AG10803 (cell line): ENCODE results near the gene PSMB7.

ENCODE experiments used
- DNase-seq: peaks from one replicate; pipeline ENCODE4 v3.0.0; 2010; ENCODE audit warnings: low read depth
- H3K4me3 ChIP-seq: 2 replicates; pipeline ENCODE4 v1.5.1; 2011; ENCODE audit warnings: mild to moderate bottlenecking, low read length, control low read depth
- TF ChIP-seq, protein P1 (sequence below): conservative IDR thresholded peaks from 2 replicates; pipeline ENCODE4 v1.5.1; 2011; ENCODE audit warnings: mild to moderate bottlenecking, low read length, control low read depth, inconsistent platforms

Gene PSMB7

DNA sequence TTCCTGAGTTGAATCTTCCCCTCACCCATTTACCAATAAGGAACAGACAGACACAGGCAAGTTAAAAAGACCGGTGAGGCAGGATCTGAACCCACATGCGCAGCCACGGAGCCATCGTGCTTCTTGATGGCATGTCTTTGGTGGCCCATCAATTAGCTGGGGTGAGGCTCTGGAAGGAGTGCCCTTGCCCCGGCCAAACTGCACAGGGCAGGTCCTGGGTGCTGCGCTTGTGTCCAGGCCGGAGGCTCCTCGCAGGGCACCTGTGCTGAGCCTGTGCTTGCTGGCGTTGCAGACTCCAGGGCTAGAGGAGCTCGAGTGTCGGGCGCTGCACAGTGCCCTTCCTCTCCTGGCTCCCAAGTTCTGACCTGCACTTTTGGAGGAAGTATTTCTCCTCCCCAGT lies 66.4 kb downstream of the PSMB7 start:
- no peak for DNase-seq
- TF ChIP-seq, protein P1, sequence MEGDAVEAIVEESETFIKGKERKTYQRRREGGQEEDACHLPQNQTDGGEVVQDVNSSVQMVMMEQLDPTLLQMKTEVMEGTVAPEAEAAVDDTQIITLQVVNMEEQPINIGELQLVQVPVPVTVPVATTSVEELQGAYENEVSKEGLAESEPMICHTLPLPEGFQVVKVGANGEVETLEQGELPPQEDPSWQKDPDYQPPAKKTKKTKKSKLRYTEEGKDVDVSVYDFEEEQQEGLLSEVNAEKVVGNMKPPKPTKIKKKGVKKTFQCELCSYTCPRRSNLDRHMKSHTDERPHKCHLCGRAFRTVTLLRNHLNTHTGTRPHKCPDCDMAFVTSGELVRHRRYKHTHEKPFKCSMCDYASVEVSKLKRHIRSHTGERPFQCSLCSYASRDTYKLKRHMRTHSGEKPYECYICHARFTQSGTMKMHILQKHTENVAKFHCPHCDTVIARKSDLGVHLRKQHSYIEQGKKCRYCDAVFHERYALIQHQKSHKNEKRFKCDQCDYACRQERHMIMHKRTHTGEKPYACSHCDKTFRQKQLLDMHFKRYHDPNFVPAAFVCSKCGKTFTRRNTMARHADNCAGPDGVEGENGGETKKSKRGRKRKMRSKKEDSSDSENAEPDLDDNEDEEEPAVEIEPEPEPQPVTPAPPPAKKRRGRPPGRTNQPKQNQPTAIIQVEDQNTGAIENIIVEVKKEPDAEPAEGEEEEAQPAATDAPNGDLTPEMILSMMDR = no peak
- no peak overlapping the region for H3K4me3 ChIP-seq

DNA sequence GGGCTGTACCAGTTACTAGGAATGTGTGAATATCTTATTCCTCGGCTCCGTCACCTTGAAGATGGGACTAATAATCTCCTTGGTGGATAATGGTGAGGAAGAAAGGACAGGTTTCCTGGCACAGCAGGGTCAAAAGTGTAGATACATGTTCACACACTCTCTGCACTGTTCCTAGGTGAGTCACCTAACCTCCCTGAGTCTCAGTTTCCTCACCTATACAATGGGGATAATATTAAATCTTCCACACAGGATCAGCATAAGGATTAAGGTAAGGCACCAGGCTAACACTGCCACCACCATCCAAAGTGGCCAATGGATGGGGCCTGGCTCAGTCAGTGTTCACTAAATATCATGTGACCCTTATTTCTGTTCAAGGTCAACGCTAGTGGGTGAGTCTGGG lies 66.9 kb downstream of the PSMB7 start:
- H3K4me3 ChIP-seq = no peak overlapping the region
- no peak for DNase-seq
- TF ChIP-seq, protein P1 = no peak

DNA sequence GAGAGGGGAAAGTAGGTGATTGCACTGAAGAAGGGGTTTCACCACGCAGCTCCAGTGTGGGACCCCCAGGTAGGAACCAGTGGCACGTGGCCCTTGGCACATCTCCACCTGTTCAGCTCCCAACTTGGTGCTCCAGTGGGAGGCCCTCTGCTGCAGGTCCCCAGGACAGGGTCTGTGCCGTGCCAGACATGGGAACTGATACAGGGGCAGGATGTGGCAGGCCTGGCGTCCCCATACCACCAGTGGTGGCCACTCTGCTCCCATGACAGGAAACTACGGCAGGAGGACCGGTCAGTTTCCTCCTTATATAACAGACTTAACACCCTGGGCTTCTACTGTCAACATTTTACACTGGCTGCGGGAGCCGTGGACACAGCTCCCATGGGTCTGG lies 67.3 kb downstream of the PSMB7 start:
- DNase-seq = no peak
- no peak overlapping the region for H3K4me3 ChIP-seq
- TF ChIP-seq, protein P1 = no peak

DNA sequence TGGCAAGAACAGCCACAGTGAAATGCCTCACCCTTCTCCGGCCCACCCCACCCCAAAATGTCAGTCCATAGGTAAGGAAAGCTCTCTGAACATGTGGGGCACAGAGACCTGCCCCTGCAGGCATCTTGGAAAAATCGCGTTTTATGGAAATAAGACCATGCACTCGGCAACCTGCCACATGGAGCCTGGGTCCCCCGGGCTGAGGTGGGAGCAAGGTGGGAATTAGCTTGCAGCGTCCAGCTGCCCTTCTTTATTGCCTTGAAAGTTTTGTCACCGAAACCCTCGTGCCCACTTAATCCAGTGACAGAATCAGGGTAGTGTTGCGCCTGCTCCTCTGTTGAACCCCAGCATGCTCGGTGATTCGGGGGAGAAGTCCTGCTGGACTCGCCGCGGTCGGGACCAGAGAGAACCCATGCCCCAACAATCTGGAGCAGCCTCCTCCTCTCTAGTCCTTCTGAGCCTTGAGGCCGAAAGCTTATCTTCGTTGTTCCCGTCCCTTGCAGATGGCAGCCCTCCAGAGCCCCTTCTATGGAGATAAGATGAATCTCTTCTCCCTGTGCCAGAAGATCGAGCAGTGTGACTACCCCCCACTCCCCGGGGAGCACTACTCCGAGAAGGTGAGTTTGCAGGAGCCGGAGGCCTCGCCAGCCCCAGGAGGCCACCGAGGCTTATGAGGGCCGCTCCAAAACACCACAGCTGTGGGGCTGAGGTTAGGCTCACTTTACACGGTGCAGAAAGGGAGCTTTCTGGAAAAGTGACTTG lies 67.9 kb downstream of the PSMB7 start:
- TF ChIP-seq, protein P1 = no peak
- no peak overlapping the region for H3K4me3 ChIP-seq
- DNase-seq = no peak

DNA sequence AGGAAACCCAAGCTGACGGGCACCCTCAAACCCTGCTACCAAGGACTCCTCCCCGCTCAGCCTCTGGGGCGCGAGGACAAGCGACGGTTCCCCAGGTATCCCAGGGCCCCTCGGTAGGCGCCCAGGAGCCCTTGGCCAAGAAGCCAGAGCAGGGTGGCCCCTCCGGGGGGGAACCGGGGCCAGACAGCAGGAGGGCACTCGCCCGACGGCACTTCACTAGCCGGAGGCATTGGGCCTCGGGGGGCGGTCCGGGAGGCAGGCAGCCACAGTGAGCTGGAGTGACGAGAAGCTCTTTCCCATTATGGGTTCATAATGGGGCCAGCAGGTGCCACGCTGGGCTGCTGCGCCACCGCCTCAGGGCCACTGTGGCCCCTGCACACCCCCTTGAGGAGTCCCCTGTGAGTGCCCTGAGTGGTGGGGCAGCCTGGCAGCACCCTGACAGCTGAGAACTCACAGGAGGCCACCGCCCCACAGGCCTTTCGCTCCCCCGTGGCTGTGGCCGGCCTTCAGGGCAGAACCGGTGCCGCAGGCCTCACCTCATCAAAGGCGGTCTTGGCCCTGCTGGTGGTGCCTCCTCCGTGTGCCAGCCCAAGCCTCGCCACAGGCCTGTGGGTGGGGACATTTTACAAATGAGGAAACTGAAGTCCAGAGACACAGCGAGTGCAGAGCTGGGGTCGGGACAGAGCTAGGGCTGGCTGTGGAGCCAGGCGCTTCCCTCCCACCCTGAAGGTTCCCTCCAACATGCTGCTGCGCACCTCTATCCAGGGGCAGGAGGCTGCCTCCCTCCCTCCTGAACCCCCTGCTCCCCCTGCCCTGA lies 68.7 kb downstream of the PSMB7 start:
- TF ChIP-seq, protein P1 = no peak
- H3K4me3 ChIP-seq = no peak overlapping the region
- DNase-seq = no peak

DNA sequence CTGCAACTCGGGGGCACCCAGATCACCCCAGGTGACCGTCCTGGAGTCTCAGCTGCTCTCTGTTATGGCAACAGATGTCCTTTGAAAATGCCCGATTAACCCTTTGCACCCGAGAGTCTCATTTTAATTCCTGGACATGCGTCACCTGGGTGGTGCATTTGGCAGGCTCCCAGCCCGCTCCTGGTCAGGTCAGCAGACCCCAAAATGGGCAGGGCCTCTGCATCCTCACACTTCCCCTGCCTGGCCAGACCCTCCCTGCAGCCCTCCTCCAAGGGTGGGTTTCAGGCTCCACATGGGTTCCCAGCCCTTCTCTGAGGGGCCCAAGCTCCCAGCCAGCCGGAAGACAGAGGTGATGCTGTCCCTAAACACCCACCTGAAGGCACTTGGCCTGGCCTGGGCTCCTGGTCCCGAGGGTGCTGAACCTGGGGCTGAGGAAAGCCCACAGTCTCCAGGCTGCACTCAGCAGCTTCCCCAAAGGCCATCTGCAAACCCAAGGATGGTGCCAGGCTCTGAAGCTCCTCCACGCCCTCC lies 69.4 kb downstream of the PSMB7 start:
- TF ChIP-seq, protein P1 = no peak
- H3K4me3 ChIP-seq = no peak overlapping the region
- DNase-seq = no peak
